SK-N-MC (cell line): ENCODE results near the gene CASKIN2.
A peak's percentile ranks its signal among the peaks of the same experiment; 100 is the strongest.
"Not testable (repeated sequence)": the region's sequence is repeated elsewhere in the genome, so short reads cannot be mapped to it uniquely, and the experiment has no call there.

Source experiments
- DNase-seq: peaks from one replicate; pipeline ENCODE4 v3.0.0-alpha.2; 2011; ENCODE audit warnings: low read depth, low spot score
- H3K27ac ChIP-seq: fragments of 200-600 bp; sonication (generic); 2 replicates; pipeline ENCODE4 v1.5.1; 2016; ENCODE audit warnings: mixed run types
- H3K36me3 ChIP-seq: fragments of 200-600 bp; sonication (generic); 2 replicates; pipeline ENCODE4 v1.6.1; 2017; ENCODE audit warnings: antibody characterized with exemption, low read length, mixed read lengths; ENCODE audit not compliant: insufficient read depth
- H3K4me3 ChIP-seq: fragments of 200-600 bp; sonication (generic); 2 replicates; pipeline ENCODE4 v1.5.1; 2016
- H3K9ac ChIP-seq: fragments of 200-600 bp; sonication (generic); 2 replicates; pipeline ENCODE4 v1.8.0; 2017; ENCODE audit warnings: mixed run types, mixed read lengths; ENCODE audit not compliant: insufficient read length
- H3K9me3 ChIP-seq: fragments of 200-600 bp; sonication (generic); 2 replicates; pipeline ENCODE4 v1.6.1; 2017; ENCODE audit warnings: low read depth, mild to moderate bottlenecking, antibody characterized with exemption, low read length, moderate library complexity, mixed read lengths
- EZH2 ChIP-seq: fragments of 200-600 bp; sonication (generic); IDR thresholded peaks from one replicate; pipeline ENCODE4 v1.6.1; 2017; ENCODE audit warnings: antibody characterized with exemption
- FOXP2 ChIP-seq: optimal IDR thresholded peaks from 2 replicates; pipeline ENCODE3; 2011; ENCODE audit warnings: mild to moderate bottlenecking, moderate library complexity; ENCODE audit not compliant: insufficient read depth; ENCODE audit errors: extremely low read length, control extremely low read depth
- POLR2AphosphoS5 ChIP-seq: IDR thresholded peaks from 2 replicates; pipeline ENCODE4 v1.6.1; 2012; ENCODE audit warnings: mild to moderate bottlenecking, low read depth, low read length, borderline replicate concordance

CASKIN2 gene

GRCh38 chr17:75524970-75525805 is 9.9 kb upstream of the CASKIN2 start, which contains the start of gene LLGL2:
TSS of gene LLGL2 (plus strand) at chr17:75525697. CDS start at chr17:75543427, 17,730 bp downstream.
- DNase-seq: no peak
- TF ChIP-seq POLR2AphosphoS5: no peak
- no peak for TF ChIP-seq EZH2
- TF ChIP-seq FOXP2: no peak
- H3K9me3 ChIP-seq: no peaks in the 10 kb centered on the region
- H3K9ac ChIP-seq: no peak within 1 kb of the TSS
- no peaks in the 10 kb centered on the region for H3K36me3 ChIP-seq
- peak within 1 kb of the TSS; percentile 93 for H3K4me3 ChIP-seq
- no peak within 1 kb of the TSS for H3K27ac ChIP-seq

- Histone ChIP-seq H3K27ac (no peak overlapping the region), H3K9ac (no peak overlapping the region)
- no peak for DNase-seq
Measured at GRCh38 chr17:75524269-75524969, 9.1 kb upstream of the CASKIN2 start.

GRCh38 chr17:75523647-75524046 is 8.3 kb upstream of the CASKIN2 start:
- no peak for DNase-seq
- no peak overlapping the region for H3K9ac ChIP-seq
- no peak overlapping the region for H3K27ac ChIP-seq
- no peak overlapping the region for H3K4me3 ChIP-seq
- no peak for TF ChIP-seq POLR2AphosphoS5
- TF ChIP-seq FOXP2: no peak
- no peak for TF ChIP-seq EZH2
- H3K9me3 ChIP-seq: no peaks in the 10 kb centered on the region
- no peaks in the 10 kb centered on the region for H3K36me3 ChIP-seq

More at GRCh38 chr17:75524269-75524969, 9.1 kb upstream of the CASKIN2 start:
- Histone ChIP-seq H3K9me3 (no peaks in the 10 kb centered on the region), H3K36me3 (no peaks in the 10 kb centered on the region), H3K4me3 (peak overlapping the region; percentile 93)
- no peak for TF ChIP-seq FOXP2

- Histone ChIP-seq H3K9ac (no peak overlapping the region), H3K4me3 (no peak overlapping the region), H3K9me3 (no peaks in the 10 kb centered on the region), H3K36me3 (no peaks in the 10 kb centered on the region), H3K27ac (no peak overlapping the region)
- TF ChIP-seq POLR2AphosphoS5 (no peak), FOXP2 (no peak), EZH2 (no peak)
- no peak for DNase-seq
Measured at GRCh38 chr17:75521951-75522727, 6.8 kb upstream of the CASKIN2 start.

GRCh38 chr17:75521290-75521689 is 6.0 kb upstream of the CASKIN2 start:
- TF ChIP-seq FOXP2: no peak
- Histone ChIP-seq H3K27ac (no peak overlapping the region), H3K36me3 (no peaks in the 10 kb centered on the region), H3K9me3 (no peaks in the 10 kb centered on the region), H3K4me3 (no peak overlapping the region), H3K9ac (no peak overlapping the region)
- no peak for DNase-seq

GRCh38 chr17:75520413-75520812 is 5.1 kb upstream of the CASKIN2 start:
- H3K9ac ChIP-seq, H3K9me3 ChIP-seq, H3K36me3 ChIP-seq, DNase-seq, H3K4me3 ChIP-seq, H3K27ac ChIP-seq: not testable (repeated sequence)

GRCh38 chr17:75518983-75519537 is 3.7 kb upstream of the CASKIN2 start:
- Histone ChIP-seq H3K36me3 (no peaks in the 10 kb centered on the region), H3K4me3 (no peak overlapping the region), H3K9ac (no peak overlapping the region), H3K9me3 (no peaks in the 10 kb centered on the region), H3K27ac (no peak overlapping the region)
- DNase-seq: no peak
- TF ChIP-seq EZH2: no peak
- TF ChIP-seq POLR2AphosphoS5: no peak
- TF ChIP-seq FOXP2: no peak

GRCh38 chr17:75518201-75518600 is 2.9 kb upstream of the CASKIN2 start:
- DNase-seq: no peak
- Histone ChIP-seq H3K4me3 (no peak overlapping the region), H3K36me3 (no peaks in the 10 kb centered on the region)

More at GRCh38 chr17:75518201-75518600, 2.9 kb upstream of the CASKIN2 start:
- no peak overlapping the region for H3K27ac ChIP-seq
- H3K9ac ChIP-seq: no peak overlapping the region
- TF ChIP-seq FOXP2 (no peak), EZH2 (no peak), POLR2AphosphoS5 (no peak)
- no peaks in the 10 kb centered on the region for H3K9me3 ChIP-seq
